ENCODE data around the gene DAND5. TPM values are rescaled to one million over a fixed set of nuclear protein-coding genes. Genes with fewer than 3 reads are reported as not detected.

Gene DAND5
- total RNA-seq, 2 experiments from 2014 or later: not detected

DNA sequence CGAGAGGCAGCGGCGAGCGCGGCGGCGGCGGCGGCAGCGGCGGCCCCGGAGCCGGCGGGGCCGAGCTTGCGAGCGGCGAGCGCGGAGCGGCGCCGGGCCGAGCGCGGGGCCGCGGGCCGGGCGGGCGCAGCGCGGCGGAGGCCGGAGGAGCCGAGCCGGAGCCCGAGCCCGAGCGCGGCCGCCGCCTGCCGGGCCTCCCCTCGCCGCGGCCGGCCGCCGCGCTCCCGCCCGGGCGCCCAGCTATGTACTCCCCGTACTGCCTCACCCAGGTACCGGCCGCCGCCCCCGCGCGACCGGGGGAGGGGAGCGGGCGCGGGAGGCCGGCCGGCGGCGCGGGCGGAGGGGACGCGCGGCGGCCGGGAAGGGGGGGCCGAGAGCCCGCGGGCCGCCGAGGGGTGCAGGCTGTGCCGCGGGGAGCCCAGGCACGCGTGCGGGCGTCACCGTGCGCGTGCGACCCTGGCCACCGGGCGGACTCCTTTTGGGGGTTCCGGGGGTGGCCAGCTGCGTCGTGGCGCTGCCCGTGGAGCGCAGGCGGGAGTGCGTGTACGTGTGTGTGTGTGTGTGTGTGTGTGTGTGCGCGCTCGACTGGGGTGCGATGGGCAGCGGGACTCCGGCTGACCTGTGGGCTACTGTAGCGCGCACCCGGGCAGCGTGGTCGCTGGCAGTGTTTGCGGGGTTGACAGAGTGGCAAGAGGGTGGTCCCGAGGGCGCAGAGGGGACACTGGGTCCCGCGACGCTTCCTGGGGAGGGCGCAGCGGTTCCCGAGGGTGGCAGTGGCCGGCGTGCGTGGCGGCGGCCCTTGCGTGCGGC, 26.4 kb downstream of the DAND5 start:
- ChIA-PET POLR2A (no interaction called here), CTCF (interaction anchor here (1.0 to 1.6 kb wide), 2 partner anchors 38 to 65 kb away, joined by 4 read pairs; no protein-coding TSS in a partner anchor)
- DNase-seq (no peak), ATAC-seq (peak; percentile 59)
- TF ChIP-seq CTCF (IDR thresholded peaks at IDR 0.05): no peak
- intact Hi-C loops (cut with micrococcal nuclease): no loop called here
- H3K27ac Mint-ChIP-seq: no peak overlapping the region
- H3K36me3 Mint-ChIP-seq (ENCODE audit: low read depth): no peaks in the 10 kb centered on the region
- H3K4me3 Mint-ChIP-seq: peak overlapping the region; percentile 82
- H3K9me3 Mint-ChIP-seq: no peaks in the 10 kb centered on the region
- peaks cover 8% of the 10 kb centered on the region for H3K27me3 Mint-ChIP-seq
- H3K4me1 Mint-ChIP-seq (ENCODE audit: low read depth): peaks cover 8% of the 10 kb centered on the region

GRCh38 chr19:12996406-12997094, 27.2 kb downstream of the DAND5 start:
- no peaks in the 10 kb centered on the region for H3K9me3 Mint-ChIP-seq
- DNase-seq: no peak
- H3K4me1 Mint-ChIP-seq (ENCODE audit: low read depth): peaks cover 8% of the 10 kb centered on the region
- H3K4me3 Mint-ChIP-seq: peak overlapping the region; percentile 74
- no peaks in the 10 kb centered on the region for H3K36me3 Mint-ChIP-seq (ENCODE audit: low read depth)
- POLR2A ChIA-PET: no interaction called here
- ATAC-seq: no peak
- H3K27me3 Mint-ChIP-seq: peaks cover 8% of the 10 kb centered on the region
- no peak overlapping the region for H3K27ac Mint-ChIP-seq
- intact Hi-C loops (cut with micrococcal nuclease): no loop called here
- TF ChIP-seq CTCF (IDR thresholded peaks at IDR 0.05): no peak
- CTCF ChIA-PET: interaction anchor here (1.2 kb wide), 1 partner anchor 37 kb away, joined by 4 read pairs; no protein-coding TSS in a partner anchor

- intact Hi-C loops (cut with micrococcal nuclease): no loop called here
- no peak for ATAC-seq
- DNase-seq: no peak
- CTCF ChIA-PET: interaction anchor here (0.9 to 1.2 kb wide), 2 partner anchors 20 to 36 kb away, joined by 3 to 4 read pairs; no protein-coding TSS in a partner anchor
- no peak for TF ChIP-seq CTCF (IDR thresholded peaks at IDR 0.05)
- POLR2A ChIA-PET: no interaction called here
- Mint-ChIP-seq H3K9me3 (no peaks in the 10 kb centered on the region), H3K36me3 (ENCODE audit: low read depth) (no peaks in the 10 kb centered on the region), H3K27ac (no peak overlapping the region), H3K4me1 (ENCODE audit: low read depth) (peaks cover 8% of the 10 kb centered on the region), H3K27me3 (peaks cover 8% of the 10 kb centered on the region), H3K4me3 (peak overlapping the region; percentile 24)
These were observed 28.0 kb downstream of the DAND5 start for GRCh38 chr19:12997179-12997966.

GRCh38 chr19:12997967-12998940, 28.9 kb downstream of the DAND5 start:
- no peak for DNase-seq
- ChIA-PET CTCF (interaction anchor here (0.9 kb wide), 1 partner anchor 21 kb away, joined by 3 read pairs; no protein-coding TSS in a partner anchor), POLR2A (no interaction called here)
- intact Hi-C loops (cut with micrococcal nuclease): no loop called here
- no peak overlapping the region for H3K4me3 Mint-ChIP-seq
- no peaks in the 10 kb centered on the region for H3K36me3 Mint-ChIP-seq (ENCODE audit: low read depth)
- H3K27me3 Mint-ChIP-seq: peaks cover 8% of the 10 kb centered on the region
- no peak for TF ChIP-seq CTCF (IDR thresholded peaks at IDR 0.05)
- H3K4me1 Mint-ChIP-seq (ENCODE audit: low read depth): peaks cover 8% of the 10 kb centered on the region
- no peak for ATAC-seq
- H3K27ac Mint-ChIP-seq: no peak overlapping the region
- H3K9me3 Mint-ChIP-seq: no peaks in the 10 kb centered on the region

Data from activated CD8-positive, alpha-beta T cell treated with anti-CD3 and anti-CD28 coated beads for 36 hours (primary cell).